T-helper 9 cell (primary cell): ENCODE measurements around the gene DDIT4L.
"Not testable (repeated sequence)": the region's sequence is repeated elsewhere in the genome, so short reads cannot be mapped to it uniquely, and the experiment has no call there.

Experiments
- DNase-seq: peaks from one replicate; pipeline ENCODE4 v3.0.0-alpha.2; 2020
- total RNA-seq, 2 donors: gene quantifications; one replicate each; lab custom pipeline; 2026; lab: John Stamatoyannopoulos, UW

The DDIT4L gene
- 0 reads per million in 2 donors for total RNA-seq

- no peak for DNase-seq
These were observed at the start of gene DDIT4L for GRCh38 chr4:100189820-100190642. Gene DDIT4L, minus strand, starts transcription at chr4:100190468. Its CDS starts 485 bp downstream, at chr4:100189983.

DNA sequence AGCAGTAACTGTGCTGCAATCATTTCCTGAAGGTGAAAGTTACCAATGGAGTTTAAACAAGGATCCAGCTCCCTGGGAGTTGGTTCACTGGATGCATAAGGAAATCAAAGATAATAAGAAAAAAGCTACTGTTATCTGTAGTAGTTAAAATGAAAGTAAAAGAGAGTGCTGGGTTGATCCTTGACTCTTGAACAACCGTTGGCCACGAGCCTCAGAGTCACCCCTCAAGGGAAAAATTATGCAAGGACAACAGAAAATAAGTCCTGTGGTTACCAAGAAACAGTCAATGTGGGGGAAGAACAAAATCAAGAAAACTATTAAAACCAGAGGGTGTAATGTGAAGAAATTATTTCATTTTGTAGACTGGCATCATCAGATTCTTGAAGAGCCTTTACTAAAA is 49.7 kb upstream of the DDIT4L start:
- DNase-seq: no peak

- DNase-seq: no peak
These were observed 34.5 kb upstream of the DDIT4L start for GRCh38 chr4:100224721-100225120.

- no peak for DNase-seq
These were observed 33.9 kb upstream of the DDIT4L start for GRCh38 chr4:100224160-100224559.

GRCh38 chr4:100208964-100209363 is 18.7 kb upstream of the DDIT4L start:
- DNase-seq: no peak

DNA sequence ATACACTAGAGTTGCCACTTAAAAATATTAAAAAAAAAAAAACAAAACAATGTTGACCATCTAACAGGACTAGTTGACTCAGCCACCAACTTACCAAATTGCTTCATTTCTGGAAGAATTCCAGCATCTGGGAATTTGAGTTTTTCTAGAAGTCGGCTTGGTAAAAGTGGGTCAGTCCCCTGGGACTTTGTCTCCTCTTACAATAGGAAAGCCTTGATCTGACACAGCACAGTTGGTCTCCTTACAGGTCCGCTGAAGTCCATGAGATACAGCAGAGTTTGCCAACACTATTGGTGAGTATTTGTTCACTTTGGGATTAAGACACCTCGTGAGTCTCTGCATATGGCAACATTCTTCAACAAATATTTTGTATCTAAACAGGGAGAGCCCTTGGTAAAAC is 18.2 kb upstream of the DDIT4L start:
- DNase-seq: no peak

DNA sequence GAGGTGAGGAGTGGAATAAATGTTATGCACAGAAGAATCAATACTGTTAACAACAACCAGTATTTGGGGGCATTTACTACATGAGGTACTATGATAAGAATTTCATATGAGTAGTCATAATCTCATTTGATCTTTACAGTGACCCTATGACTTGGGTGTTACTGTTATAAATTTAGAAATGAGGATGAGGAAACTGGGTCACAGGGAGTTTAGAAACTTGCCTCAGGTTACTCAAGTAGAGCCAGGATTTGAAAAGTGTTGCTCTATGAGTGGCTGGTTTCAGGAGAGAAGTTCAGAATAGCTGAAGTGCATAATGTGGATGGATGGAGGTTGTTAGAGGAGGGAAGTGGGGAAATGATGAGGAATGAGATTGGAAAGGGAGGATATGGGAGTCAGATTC is 16.6 kb upstream of the DDIT4L start:
- no peak for DNase-seq

GRCh38 chr4:100198061-100198460 is 7.8 kb upstream of the DDIT4L start:
- DNase-seq: no peak

- DNase-seq: not testable (repeated sequence)
These were observed 6.3 kb upstream of the DDIT4L start for GRCh38 chr4:100196388-100197071.

- DNase-seq: no peak
These were observed 654 bp upstream of the DDIT4L start for GRCh38 chr4:100190643-100191600.

- DNase-seq: no peak
These were observed 1.4 kb downstream of the DDIT4L start for GRCh38 chr4:100188829-100189228.

- no peak for DNase-seq
These were observed 2.5 kb downstream of the DDIT4L start for GRCh38 chr4:100187781-100188180.

GRCh38 chr4:100184787-100185186 is 5.5 kb downstream of the DDIT4L start:
- DNase-seq: no peak

- DNase-seq: no peak
These were observed 12.4 kb downstream of the DDIT4L start for GRCh38 chr4:100177855-100178254.

- DNase-seq: no peak
These were observed 13.1 kb downstream of the DDIT4L start for GRCh38 chr4:100177126-100177525.

- no peak for DNase-seq
These were observed 14.4 kb downstream of the DDIT4L start for GRCh38 chr4:100175858-100176257.

DNA sequence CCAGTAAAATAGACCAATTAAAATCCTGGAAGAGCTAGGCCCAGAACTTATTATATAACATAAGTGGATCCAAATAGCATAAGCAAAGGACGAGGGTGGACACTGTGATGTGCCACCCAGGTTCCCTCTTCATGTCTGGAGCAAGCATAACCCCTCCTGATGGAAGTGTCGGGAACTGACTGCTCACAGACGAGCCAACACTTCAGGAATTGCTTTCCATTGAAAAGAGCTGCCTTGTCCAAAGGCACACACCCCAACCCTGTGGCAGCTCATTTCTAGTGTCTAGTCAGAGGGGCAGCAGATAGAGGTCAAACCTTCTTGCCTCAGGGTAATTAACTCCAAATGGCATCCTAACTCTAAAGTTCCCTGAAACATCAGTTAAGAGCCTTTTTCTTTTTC is 15.3 kb downstream of the DDIT4L start:
- no peak for DNase-seq

- DNase-seq: no peak
These were observed 19.3 kb downstream of the DDIT4L start for GRCh38 chr4:100170986-100171385.

DNA sequence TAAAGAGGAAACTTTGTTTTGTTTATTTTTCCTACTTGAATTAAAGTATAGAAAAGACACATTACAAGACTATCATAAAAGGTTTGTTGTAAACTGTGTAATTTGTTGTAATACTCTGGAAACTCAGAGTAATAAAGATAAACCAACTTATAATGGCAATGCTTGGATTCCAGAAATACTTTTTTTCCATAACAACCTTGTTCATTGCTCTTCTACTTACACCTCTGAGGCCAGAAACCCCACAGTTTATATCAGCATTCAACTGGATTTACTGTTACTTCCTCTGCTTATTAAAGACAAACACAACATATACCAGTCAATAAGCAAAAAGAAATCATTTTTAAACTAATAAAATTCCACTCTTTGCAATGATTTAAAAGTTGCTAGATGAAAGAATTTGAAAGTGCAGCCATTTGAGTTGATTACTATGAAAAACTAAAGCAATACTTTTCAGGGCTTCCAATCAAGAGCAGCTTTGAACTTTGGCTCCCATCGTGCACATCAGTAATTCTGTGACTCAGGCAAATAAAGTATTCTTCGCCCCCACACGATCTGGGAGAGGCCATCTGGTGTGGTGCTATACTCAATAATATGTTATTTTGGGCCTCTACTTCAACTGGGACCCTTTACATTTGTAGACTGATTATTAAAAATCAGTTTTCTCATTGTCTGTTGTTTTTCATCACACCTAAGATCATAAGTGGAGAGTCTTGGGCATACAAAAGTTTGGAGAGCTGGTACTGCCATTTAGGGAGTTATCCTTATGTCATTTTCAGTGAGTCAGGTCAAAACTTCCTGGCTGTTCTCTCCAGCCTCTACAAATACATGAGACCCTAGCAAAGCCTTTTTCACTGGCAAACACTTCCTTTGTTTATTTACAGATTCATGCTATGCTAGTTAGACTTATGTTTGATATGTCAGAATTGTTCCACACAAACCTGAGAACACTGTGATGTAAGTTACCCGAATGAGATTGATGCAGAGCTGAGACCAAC is 20.5 kb downstream of the DDIT4L start:
- no peak for DNase-seq

GRCh38 chr4:100168521-100168920 is 21.7 kb downstream of the DDIT4L start:
- DNase-seq: no peak

DNA sequence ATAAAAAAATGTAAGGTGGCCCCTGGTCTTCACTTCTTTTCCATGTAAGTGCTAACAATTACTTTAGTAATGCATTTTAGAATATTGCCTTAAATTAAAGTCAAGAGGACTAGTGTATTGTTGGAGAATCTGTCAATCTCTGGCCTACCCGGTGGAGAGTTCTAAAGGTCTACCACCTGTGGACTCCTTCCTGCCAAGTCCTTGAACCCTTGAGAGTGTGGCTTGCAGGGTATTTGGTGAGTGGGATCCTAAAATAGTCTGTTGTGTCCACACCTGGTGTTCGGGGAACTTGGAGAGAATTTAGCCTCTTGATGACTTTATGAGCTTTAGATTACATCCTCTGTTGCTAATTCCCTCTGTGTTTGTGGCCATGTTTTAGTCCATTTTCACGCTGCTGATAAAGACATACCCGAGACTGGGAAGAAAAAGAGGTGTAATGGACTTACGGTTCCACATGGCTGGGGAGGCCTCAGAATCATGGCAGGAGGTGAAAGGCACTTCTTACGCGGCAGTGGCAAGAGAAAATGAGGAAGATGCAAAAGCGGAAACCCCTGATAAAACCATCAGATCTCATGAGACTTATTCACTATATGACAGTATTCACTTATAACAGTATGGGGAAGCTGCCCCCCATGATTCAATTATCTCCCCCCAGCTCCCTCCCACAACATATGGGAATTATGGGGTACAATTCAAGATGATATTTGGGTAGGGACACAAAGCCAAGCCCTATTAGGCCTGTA is 23.8 kb downstream of the DDIT4L start:
- no peak for DNase-seq
